ENCODE measurements around the gene MYH9. TPM values are rescaled to one million over a fixed set of nuclear protein-coding genes. Genes with fewer than 3 reads are reported as not detected.
A peak's percentile ranks its signal among the peaks of the same experiment; 100 is the strongest.

MYH9 gene
- total RNA-seq, 4 donors from 2014 or later: 361 to 406 (median 386) TPM

DNA sequence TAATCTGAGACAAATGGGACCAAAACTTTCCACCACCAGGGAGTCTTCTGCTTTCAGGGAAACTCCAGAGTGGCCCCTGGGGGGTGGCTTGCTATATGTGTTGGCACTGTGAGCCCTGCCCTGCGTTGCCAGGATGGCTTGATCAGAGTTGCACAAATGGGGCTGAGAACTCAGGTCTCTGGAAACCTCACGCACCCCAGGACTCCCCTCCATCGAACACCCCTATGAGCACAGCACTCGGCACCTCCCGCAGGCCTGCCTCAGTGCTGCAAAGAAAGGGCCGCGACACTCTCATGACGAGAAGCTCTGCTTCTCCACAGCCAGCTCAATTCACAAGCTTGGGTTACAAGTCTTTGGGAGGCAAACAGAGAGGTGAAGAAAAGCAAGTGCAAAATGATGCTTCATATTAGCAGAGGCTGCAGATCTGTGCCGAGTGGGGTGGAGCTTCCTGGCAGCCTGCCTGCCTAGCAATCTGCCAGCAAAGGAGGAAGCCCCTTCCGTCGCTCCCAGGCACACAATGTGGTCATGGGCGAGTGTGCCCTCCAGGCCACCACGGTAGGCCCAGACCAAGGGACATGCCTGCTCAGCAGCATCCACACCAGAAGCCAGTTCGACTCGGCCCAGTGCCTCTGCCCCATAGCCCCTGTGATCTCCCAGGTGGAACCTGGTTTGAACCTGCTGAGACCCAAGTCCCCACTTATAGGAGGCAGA, 55.7 kb downstream of the MYH9 start:
- H3K9me3 ChIP-seq: no peaks in the 10 kb centered on the region
- TF ChIP-seq, protein P1, sequence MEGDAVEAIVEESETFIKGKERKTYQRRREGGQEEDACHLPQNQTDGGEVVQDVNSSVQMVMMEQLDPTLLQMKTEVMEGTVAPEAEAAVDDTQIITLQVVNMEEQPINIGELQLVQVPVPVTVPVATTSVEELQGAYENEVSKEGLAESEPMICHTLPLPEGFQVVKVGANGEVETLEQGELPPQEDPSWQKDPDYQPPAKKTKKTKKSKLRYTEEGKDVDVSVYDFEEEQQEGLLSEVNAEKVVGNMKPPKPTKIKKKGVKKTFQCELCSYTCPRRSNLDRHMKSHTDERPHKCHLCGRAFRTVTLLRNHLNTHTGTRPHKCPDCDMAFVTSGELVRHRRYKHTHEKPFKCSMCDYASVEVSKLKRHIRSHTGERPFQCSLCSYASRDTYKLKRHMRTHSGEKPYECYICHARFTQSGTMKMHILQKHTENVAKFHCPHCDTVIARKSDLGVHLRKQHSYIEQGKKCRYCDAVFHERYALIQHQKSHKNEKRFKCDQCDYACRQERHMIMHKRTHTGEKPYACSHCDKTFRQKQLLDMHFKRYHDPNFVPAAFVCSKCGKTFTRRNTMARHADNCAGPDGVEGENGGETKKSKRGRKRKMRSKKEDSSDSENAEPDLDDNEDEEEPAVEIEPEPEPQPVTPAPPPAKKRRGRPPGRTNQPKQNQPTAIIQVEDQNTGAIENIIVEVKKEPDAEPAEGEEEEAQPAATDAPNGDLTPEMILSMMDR (IDR thresholded peaks at IDR 0.05): no peak
- peak in 1 of 2 donors; percentile 50 for TF ChIP-seq EP300 (IDR thresholded peaks at IDR 0.05)
- peak overlapping the region; percentile 74 to 99 (median 86) for H3K27ac ChIP-seq
- H3K4me3 ChIP-seq: no peak overlapping the region
- peak; percentile 58 to 71 for DNase-seq (ENCODE audit: low spot score in 2 of 2)
- H3K4me1 ChIP-seq: peaks cover 6 to 100% (median 91%) of the 10 kb centered on the region in 4 donors
- 20 to 33% methylated on average over 12 to 15 of the region's 15 CpGs for whole genome bisulfite sequencing, 2 donors
- peaks cover 0 to 35% (median 0%) of the 10 kb centered on the region in 3 donors for H3K36me3 ChIP-seq
- H3K27me3 ChIP-seq: no peaks in the 10 kb centered on the region

DNA sequence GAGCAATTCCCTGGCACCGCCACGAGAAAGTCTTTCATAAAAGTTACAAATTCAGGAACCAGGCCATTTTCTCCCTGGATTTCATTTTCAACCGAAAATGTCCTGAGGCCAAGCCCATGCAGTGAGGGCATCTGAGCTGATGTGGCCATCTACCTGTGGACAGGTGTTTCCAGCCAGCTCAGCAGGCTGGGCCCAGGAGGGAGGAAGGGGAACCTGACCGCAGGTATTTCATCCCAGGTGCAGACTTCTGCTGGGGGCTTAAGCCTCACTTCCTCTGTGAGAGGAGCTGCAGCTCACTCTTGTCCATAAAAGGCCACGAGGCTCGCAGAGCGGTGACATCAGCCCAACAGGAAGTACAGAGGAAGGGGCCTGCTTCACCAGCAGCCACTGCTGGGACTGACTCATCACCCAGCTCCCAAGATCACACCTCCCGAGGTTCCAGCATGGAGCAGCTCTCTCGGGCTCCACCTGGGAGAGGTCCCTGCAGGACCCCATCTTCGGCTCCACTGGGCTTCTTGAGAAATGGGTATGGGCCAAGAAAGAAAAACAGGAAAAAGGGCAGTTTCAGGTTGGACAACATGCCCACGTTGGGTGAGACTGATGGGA, 56.4 kb downstream of the MYH9 start:
- no peaks in the 10 kb centered on the region for H3K9me3 ChIP-seq
- peaks cover 0 to 35% (median 2%) of the 10 kb centered on the region in 3 donors for H3K36me3 ChIP-seq
- H3K4me1 ChIP-seq: peaks cover 6 to 100% (median 89%) of the 10 kb centered on the region in 4 donors
- H3K27ac ChIP-seq: peak overlapping the region; percentile 74 to 99 (median 86)
- 30 to 32% methylated on average over 7 to 10 of the region's 11 CpGs for WGBS, 2 donors
- DNase-seq (ENCODE audit: low spot score in 2 of 2): peak in 1 of 2 donors; percentile 61
- no peaks in the 10 kb centered on the region for H3K27me3 ChIP-seq
- H3K4me3 ChIP-seq: no peak overlapping the region
- TF ChIP-seq EP300 (IDR thresholded peaks at IDR 0.05): peak; percentile 48 to 65
- TF ChIP-seq, protein P1 (IDR thresholded peaks at IDR 0.05): no peak
- TF ChIP-seq POLR2A (IDR thresholded peaks at IDR 0.05): peak in 1 of 2 donors; percentile 24

DNA sequence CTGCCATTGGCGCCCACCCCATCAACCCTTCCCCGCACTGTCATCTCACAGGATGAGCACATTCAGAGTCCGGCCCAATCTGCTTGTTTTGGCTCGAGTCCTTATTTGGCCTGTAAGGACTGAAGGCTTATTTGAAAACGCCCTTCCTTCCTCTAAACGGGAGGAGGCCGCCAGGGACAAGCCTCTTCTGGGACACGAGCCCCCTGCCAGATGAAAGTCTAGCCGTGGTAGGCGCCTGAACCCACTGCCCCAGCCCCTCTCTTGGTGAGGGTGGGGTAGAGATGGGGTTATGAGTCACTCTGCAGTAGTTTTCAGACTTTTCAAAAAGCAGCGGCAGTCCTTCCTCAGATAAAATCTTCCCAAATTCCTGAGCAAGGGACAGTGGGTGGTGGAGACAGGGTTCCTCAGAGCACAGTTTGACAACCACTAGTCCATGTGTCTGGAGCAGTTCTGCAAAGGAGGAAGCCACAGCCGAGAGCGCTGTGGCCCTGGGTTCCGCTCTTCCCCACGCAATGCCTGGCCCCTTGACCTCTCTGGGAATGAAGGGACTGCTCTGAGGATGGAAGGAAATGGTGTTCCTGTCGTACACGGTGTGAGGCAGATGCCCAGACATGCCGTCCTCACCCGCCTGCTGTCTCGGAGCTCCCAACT, 57.0 kb downstream of the MYH9 start:
- peak overlapping the region; percentile 74 to 99 (median 86) for H3K27ac ChIP-seq
- peak in 1 of 2 donors; percentile 30 for TF ChIP-seq EP300 (IDR thresholded peaks at IDR 0.05)
- TF ChIP-seq, protein P1 (IDR thresholded peaks at IDR 0.05): no peak
- H3K27me3 ChIP-seq: no peaks in the 10 kb centered on the region
- H3K4me1 ChIP-seq: peaks cover 6 to 100% (median 85%) of the 10 kb centered on the region in 4 donors
- H3K36me3 ChIP-seq: peaks cover 0 to 35% (median 8%) of the 10 kb centered on the region in 3 donors
- H3K9me3 ChIP-seq: no peaks in the 10 kb centered on the region
- WGBS, 2 donors: 27 to 28% methylated on average over 18 to 20 of the region's 20 CpGs
- no peak for DNase-seq (ENCODE audit: low spot score in 2 of 2)
- no peak overlapping the region for H3K4me3 ChIP-seq

DNA sequence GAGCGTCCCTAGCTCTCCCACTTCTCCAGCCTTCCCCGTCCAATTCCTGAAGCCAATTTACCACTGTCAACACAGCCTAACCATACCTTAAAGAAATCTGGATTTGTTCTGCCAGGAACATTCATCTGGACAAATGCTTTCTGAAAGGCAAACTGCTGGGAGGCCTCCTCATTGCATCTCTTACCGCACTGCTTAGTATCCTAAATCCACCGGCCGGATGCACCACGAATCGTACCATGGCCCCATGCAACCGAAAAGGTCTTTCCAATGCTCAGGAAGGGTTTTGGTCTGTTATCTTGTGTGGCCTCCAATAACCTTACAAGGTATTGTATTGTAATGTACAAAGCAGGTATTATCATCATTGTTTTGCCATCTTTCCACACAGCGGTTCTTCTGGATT, 57.6 kb downstream of the MYH9 start:
- no peaks in the 10 kb centered on the region for H3K9me3 ChIP-seq
- no peak for DNase-seq (ENCODE audit: low spot score in 2 of 2)
- peak overlapping the region; percentile 74 to 99 (median 86) for H3K27ac ChIP-seq
- H3K27me3 ChIP-seq: no peaks in the 10 kb centered on the region
- H3K4me3 ChIP-seq: no peak overlapping the region
- 82% methylated on average over 9 of the region's 9 CpGs for WGBS, 2 donors
- peaks cover 6 to 100% (median 84%) of the 10 kb centered on the region in 4 donors for H3K4me1 ChIP-seq
- TF ChIP-seq POLR2A (IDR thresholded peaks at IDR 0.05): no peak
- TF ChIP-seq, protein P1 (IDR thresholded peaks at IDR 0.05): no peak
- TF ChIP-seq EP300 (IDR thresholded peaks at IDR 0.05): no peak
- H3K36me3 ChIP-seq: peaks cover 0 to 38% (median 13%) of the 10 kb centered on the region in 3 donors
